LHCN-M2 (cell line): Measurements from ENCODE around the gene YPEL4. TPM values are rescaled to one million over a fixed set of nuclear protein-coding genes. Genes with fewer than 3 reads are reported as not detected.

Experiments used
- DNase-seq: peaks from one replicate; pipeline ENCODE4 v3.0.0-alpha.2; 2012; ENCODE audit warnings: low read depth
- total RNA-seq: library from RNA; depleted of rRNA; stranded (reverse); fragments of >200 nt; gene quantifications from 2 replicates; pipeline ENCODE4 v1.2.3, GENCODE V29; 2014

YPEL4 gene
- total RNA-seq, 1 experiment from 2014 or later: 0.46 TPM

DNA sequence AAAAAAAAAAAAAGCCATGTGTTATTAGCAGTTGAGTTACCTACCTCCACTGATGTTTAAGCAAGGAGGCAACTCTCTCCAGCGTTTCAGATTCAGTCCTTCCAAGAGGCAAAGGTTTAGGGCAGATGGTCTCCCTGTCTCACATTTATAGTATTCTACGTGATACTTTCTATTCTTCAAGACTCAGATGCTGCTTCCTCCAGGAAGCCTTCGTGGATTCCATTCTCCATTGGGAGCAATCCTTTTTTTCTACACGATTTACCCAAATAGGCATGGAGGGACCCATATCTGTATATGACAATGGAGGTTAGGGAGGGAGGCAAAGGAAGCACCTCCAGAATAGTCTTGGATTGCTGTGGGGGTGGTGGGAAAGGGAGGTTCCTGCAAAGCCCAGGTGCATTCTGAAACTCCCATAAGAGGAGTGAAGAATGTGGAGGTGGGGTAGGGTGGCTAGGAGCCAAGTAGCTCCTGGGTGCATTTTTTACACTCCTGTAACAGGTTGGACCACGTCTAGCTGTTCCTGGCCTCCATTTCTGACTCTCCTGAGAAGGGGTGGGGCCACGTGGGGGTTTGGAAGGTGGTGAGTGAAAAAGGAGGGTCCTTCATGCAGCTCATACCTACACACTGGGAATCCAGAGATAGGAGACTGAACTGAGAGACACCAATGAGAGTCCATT lies 16.2 kb downstream of the YPEL4 start:
- no peak for DNase-seq

DNA sequence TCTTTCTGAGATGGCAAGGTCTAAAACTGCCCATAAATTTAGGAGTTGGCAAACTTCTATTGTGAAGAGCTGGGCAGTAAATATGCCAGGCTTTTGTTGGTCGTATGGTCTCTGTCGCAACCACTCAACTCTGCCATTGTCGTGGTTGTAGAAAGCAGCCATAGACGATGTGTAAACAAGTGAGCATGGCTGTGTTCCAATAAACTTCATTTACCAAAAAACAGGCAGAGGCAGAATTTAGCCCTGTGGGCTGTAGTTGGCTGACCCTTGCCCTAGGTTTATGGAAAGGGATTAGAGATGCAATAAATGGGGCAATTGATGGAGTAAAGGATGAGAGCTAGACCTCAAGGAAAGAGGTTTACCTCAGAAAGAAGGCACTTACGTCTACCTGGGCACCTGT lies 17.6 kb downstream of the YPEL4 start:
- DNase-seq: no peak

DNA sequence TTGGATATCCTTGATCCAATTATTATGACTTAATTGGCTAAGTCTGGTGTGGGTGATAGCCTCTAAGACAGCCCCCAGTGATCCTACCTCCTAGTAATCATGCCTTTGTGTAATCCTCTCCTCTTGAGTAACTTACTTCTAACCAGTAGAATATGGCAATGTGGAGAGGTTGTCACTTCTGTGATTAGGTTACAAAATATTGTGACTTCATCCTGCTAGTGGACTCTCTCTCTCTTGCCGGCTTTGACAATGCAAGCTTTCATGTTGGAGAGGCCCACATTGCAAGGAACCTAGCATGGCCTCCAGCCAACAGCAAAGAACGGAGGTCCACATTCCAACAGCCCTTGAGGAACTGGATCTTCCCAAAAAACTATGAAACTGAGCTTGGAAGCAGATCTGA lies 19.5 kb downstream of the YPEL4 start:
- no peak for DNase-seq

DNA sequence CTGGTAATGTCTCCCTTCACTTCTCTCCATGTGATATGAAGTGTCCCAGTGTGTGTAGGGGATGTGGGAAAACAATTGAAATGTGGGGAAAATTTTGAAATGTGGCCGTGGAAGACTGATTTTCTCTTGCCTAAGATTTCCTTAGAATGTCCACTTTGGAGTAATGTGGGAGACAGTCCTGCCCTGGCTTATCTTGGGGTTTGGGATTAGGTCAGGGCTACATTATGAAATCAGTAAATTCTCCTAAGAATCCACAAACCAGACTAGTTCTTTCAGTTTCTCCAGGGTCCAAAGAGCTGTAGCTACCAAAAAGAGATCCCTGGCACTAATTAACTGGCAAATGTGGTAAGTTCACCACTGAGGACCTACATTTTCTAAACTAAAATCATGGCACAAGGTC lies 22.8 kb downstream of the YPEL4 start:
- DNase-seq: no peak

DNA sequence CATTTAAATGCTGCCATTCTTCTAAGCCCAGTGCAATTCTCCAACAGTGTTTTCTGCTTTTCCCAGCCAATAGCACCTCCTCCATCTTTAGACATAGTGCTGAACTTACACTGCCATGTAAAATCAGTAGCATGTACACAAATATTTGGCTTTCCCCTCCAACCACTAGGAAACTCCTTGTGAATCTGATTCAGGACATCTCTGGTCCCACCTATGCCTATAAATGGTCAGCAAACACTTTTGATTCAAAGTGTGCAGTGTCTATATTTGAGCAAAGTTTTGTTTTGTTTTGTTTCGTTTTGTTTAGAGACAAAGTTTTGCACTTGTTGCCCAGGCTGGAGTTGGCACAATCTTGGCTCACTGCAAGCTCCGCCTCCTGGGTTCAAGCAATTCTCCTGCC lies 24.8 kb downstream of the YPEL4 start:
- no peak for DNase-seq

DNA sequence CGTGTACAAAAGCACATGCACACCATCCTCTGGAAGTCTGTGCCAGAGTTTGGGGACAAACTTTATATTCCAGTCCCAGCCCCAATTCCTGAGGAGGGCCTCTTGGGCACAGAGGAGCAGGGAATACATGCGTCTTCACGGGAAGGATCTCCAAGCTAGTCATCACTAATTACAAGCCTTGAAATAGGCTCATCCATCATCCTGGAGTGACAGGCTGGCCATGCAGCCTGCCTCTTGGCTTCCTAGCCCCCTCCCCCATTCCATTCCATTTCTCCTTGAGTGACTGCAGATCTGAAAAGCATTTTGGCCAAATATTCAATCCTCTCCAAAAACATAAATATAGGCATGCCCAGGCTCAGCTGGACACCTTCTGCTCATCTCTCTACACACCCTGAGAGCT lies 27.4 kb downstream of the YPEL4 start:
- no peak for DNase-seq

DNA sequence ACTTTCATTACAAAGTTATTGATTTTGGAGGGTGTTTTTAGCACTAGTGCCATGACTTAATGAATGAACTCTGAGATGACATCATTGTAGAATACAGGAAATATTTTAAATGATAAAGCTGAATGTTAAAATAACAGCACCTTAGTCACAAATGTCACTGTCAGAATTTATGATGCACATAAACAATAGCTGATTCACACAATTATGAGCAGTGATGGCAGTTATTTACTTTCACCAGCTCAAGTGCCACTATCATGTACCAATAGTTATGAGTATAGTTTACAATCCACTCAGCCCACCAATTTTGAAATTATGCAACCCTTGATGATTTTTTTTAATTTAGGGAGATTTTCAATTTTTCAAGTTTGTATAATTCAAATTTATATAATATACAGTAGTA lies 29.2 kb downstream of the YPEL4 start:
- no peak for DNase-seq

DNA sequence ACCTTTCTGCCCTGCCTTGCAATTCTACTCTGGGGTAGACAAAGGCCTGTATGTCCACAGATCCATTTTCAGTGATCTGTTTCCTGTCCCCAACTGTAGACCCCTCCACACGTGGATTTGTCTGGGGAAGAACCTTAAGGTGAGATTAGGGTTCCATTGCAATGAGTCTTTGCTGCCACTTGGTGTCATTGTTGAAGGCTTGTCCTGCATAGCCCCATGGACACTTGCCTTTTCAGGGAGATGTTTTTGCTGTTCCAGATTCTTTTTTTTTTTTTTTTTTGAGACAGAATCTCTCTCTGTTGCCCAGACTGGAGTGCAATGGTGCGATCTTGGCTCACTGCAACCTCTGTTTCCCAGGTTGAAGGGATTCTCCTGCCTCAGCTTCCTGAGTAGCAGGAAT lies 30.4 kb downstream of the YPEL4 start:
- DNase-seq: no peak

DNA sequence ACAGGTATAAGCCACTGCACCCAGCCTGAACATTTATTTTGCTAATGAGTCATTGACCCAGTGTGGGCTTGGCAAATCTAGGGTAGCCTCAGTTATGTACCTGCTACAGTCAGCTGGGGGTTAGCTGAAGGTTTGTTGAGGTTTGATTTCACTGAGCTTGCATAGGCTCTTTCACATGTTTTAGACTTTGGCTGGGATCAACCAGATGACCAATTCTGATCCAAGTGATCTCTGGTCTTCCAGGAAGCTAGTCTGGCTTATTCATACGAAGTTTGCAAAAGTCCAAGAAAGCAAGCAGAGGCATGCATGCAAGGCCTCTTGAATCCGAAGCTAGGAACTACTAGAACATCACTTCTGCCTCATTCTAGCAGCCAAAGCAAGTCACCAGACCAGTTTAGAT lies 31.3 kb downstream of the YPEL4 start:
- no peak for DNase-seq

DNA sequence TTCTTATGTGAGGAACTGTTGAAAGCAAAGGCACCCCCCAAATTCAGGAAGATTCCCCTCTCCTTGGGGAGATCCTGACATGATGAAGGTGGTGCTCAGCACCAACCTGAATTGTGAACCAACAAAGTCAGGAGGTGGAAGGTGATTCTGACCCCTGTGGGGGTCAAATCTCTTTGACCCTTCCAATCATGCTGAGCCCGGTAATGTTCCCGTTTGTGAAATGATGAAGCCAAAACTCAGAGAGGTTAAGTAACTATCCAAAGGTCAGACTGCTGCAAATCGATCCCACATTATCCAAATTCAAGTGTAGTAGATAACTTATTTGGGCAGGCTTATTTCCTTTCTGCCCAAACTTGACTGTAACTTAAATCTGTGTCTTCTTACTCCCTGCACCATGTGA lies 33.1 kb downstream of the YPEL4 start:
- DNase-seq: no peak

DNA sequence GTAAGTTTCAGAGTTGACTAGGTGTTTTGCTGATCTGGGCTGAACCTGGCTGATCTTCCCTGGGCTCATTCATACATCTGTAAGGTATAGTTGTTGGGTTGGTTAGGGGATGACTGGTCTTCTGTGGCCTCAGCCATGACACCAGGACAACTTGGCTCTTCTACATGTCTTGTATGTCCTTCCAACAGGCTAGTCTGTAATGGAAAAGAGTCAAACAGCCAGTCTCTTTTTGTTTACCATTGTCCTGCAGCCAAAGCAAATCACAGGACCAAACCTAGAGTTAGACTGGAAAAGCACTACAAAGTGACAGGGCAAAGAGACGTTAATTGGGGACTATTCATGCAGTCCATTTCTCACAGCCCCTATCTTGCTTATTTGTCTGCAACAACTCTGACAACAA lies 34.4 kb downstream of the YPEL4 start:
- no peak for DNase-seq

DNA sequence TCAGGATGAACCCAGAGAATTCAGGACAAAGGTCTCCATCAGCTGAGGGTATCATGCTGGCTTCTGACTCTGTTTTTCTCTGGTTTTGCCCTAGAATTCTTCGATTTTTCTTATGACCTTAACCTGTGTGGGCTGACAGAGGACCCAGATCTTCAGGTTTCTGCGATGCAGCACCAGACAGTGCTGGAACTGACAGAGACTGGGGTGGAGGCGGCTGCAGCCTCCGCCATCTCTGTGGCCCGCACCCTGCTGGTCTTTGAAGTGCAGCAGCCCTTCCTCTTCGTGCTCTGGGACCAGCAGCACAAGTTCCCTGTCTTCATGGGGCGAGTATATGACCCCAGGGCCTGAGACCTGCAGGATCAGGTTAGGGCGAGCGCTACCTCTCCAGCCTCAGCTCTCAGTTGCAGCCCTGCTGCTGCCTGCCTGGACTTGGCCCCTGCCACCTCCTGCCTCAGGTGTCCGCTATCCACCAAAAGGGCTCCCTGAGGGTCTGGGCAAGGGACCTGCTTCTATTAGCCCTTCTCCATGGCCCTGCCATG lies 35.4 kb downstream of the YPEL4 start:
- DNase-seq: no peak

DNA sequence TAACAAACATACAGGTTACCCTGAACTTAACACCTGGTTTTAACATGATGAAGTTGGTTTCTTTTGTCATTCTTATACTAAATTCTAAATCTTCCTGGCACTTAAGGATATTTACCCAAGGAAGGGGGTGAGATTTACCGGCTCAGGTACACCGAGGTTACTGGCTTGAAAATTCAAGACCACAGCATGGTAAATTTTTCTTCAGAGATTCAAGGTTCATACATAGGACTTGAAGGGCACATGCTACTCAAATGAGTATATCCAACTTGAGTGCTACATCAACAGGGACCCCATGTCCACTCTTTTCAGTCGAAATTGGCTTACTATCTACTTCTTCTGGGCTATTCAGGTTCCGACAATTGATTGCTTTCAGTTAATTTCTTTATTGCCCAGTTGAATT lies 39.5 kb downstream of the YPEL4 start:
- no peak for DNase-seq

DNA sequence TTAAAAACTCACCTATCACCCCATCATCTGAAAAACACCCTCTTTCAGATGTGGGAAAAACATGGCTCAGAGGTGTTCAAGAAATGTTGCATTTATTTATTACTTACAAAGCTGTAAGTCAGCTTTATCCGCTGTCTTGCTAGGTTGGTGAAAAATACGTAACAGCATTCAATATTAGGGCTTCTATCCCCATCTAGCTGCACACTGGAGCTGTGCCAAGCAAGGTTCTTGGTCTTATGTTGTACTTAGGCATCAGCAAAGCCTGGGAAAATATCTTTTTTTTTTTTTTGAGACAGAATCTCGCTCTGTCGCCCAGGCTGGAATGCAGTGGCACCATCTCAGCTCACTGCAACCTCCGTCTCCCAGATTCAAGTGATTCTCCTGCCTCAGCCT lies 44.7 kb downstream of the YPEL4 start:
- no peak for DNase-seq

DNA sequence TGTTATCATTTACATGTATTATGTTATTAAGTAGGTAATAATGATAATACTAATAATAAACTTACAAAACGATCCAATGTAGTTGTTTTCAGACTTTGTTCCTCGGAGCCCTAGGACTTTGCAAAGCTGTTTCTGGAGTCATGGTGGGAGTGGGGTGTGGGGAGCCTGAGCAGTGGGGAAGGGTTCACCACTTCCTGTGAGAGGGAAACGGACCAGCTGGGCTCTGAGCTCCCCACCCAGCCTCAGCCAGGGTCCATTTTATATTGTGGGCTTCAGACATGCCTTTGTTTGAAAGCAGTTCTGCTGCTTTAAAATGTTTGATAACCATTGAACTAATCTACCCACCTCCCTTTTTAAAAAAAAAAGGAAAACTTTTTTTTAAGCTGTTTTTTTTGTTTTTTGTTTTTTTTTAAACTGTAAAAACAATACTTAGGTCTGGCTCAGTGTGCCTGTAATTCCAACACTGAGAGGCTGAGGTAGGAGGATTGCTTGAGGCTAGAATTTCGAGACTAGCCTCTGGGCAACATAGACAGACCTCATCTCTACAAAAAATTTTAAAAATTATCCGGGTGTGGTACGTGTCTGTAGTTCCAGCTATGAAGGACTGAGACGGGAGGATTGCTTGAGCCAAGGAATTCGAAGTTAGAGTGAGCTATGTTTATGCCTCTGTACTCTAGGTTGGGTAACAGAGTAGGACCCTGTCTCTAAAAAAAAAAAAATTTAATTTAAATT lies 45.2 kb downstream of the YPEL4 start:
- DNase-seq: no peak

DNA sequence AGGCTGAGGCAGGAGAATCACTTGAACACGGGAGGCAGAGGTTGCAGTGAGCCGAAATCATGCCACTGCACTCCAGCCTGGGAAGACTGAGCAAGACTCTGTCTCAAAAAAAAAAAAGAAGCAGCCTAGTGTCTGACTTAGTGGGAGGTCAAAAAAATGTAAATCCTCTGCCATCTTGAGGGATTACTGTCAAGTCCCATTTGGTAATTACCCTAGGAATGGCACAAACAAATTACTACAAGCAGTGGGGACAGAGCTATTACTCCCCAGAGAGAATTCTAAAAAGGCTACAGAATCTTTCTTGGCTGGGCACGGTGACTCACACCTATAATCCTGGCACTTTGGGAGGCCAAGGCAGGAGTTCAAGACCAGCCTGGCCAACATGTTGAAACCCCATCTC lies 48.4 kb downstream of the YPEL4 start:
- no peak for DNase-seq

DNA sequence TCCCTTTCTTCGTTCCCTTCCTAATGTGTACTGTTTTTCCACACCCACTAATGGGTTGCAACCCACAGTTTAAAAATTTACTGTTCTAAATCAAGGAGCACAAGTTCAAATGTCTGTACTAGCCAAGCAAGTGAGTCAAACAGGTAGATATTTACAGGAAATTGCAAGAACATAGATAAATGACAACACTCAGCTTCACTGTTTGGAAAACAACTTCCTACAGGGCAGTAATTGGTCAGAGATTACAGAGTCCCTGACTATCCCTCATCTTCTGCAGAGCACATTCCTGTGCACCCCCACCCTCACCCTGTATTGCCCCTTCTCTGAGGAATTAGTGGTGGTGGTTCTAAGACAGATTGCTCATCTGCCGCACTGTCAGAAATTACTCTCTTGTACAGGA lies 50.3 kb downstream of the YPEL4 start:
- DNase-seq: no peak

DNA sequence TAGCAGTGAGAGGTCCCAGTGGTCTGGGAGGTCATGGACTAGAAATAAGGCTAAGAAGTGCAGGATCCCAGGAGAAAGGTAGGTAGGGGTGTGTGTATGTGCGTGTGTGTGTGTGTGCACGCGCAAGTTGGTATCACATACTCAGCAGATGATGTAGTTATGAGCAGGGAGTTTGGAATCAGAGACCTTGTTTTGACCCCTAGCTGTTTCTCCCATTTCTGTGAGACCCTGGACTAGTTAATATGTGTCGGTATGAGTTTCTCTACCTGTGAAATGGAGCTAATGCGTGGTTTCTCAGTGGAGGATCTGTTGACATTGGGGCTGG lies 50.9 kb downstream of the YPEL4 start:
- DNase-seq: no peak

DNA sequence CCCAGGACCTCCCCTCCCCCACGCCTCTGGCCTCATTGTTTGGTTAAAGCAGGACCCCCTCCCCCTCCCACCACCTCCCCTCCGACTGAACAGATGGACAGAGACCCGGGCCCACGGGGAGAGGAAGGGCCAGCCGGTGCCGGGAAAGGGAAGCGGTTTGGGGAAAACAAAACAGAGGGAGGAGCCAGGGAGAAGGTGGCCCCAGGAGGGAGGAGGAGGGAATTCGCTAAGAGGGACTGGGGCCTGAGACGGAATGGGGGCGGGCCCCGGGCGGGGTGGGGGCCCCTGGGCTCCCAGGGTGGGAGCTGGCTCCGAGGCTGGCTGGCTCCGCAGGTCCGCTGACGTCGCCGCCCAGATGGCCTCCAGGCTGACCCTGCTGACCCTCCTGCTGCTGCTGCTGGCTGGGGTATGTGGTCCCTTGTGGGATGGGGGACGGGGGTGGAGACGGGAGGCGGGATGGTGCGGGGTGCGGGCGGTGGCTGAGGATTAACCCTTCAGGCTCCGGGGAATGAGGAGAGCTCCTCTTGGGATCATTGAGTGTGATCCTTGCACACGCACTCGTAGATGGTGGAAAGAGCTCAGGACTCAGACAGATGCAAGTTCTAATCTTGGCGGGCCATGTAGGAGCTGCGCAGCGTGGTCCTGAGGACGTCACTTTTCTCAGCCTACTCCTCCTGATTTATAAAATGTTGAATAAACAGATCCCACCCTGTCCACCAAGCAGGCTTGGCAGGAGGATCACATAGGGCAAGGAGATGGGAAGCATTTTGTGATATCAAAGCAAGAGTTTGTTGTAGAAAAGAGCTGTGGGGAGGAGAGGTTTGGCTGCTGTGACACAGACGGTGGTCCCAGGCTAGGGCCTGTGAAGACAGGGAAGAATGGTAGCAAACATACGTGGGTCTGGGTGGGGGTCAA lies 51.5 kb downstream of the YPEL4 start:
- DNase-seq: peak; percentile 24

DNA sequence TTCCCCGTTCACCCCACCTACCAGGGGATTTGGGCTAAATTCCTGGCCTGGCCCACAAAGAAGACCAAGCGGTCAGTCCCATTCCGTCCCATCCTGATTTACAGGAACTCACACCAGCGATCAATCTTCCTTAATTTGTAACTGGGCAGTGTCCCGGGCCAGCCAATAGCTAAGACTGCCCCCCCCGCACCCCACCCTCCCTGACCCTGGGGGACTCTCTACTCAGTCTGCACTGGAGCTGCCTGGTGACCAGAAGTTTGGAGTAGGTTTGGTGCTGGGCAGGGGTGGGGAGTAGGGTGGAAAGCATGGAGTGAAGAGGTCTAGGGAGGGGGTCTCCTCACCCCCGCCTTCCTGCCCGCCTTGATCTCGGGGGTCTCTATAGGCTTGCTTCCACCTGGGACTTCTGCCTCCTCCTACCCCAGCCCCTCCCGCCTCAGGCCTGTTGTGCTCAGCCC lies 52.2 kb downstream of the YPEL4 start, which contains the start of gene SERPING1:
Gene SERPING1, plus strand, starts transcription at position 225 of the 455 bp plus-strand sequence. CDS start 586 bp downstream, outside the sequence.
- DNase-seq: no peak

DNA sequence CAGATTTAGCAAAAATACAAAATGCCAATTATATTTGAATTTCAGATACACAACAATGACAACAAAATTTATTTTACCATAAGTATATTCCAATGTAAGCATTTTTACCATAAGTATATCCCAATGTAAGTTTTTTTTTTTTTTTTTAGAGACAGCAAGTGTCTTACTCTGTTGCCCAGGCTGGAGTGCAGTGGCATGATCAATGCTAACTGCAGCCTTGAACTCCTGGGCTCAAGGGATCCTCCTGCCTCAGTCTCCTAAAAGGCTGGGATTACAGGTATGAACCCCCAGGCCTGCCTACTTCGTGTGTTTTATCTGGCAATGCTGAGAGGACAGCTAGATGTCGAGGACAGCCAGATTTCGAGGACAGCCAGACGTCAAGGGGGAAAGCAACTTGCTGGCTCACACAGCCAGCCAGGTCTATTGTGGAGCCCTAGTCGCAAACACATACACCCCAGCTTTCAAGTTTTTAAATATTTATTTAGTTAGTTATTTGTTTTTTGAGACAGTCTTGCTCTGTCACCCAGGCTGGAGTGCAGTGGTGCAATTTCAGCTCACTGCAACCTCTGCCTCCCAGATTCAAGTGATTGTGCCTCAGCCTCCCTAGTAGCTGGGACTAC lies 53.3 kb downstream of the YPEL4 start:
- DNase-seq: no peak
